ENCODE measurements around the gene RABL6. TPM values are rescaled to one million over a fixed set of nuclear protein-coding genes. Genes with fewer than 3 reads are reported as not detected.
"Not testable (repeated sequence)": the region's sequence is repeated elsewhere in the genome, so short reads cannot be mapped to it uniquely, and the experiment has no call there.

RABL6 gene
- total and polyA plus RNA-seq, 8 donors, result 50.7 to 119 (median 66.5) TPM

DNA sequence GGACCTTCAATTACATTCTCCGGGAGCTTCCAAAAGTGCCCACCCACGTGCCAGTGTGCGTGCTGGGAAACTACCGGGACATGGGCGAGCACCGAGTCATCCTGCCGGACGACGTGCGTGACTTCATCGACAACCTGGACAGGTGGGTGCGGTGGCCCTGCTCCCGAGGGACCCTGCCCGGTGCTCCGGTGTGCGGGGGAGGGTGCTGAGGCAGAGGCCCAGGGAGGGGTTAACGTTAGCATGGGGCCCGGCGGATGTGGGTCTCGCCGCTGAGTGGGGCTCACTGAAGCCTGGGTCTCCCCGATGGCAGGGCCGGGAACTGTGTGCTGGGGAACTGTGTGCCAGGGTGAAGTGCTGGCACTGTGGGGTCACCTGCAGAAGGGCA, 24.0 kb downstream of the RABL6 start:
- H3K27ac ChIP-seq, result no peak overlapping the region
- DNase-seq, result peak in 3 of 6 donors; percentile 19 to 72 (median 30)
- H3K4me1 ChIP-seq, result peaks cover 0 to 12% (median 6%) of the 10 kb centered on the region in 3 donors
- H3K9me3 ChIP-seq, result no peaks in the 10 kb centered on the region
- FAIRE-seq, result no peak
- no peak overlapping the region for H3K4me3 ChIP-seq
- H3K27me3 ChIP-seq, result no peaks in the 10 kb centered on the region
- intact Hi-C loops (cut with DNase I), result no loop called here
- H3K36me3 ChIP-seq, result peaks cover 0 to 32% (median 6%) of the 10 kb centered on the region in 3 donors
- ATAC-seq, result no peak
- TF ChIP-seq, protein P1, sequence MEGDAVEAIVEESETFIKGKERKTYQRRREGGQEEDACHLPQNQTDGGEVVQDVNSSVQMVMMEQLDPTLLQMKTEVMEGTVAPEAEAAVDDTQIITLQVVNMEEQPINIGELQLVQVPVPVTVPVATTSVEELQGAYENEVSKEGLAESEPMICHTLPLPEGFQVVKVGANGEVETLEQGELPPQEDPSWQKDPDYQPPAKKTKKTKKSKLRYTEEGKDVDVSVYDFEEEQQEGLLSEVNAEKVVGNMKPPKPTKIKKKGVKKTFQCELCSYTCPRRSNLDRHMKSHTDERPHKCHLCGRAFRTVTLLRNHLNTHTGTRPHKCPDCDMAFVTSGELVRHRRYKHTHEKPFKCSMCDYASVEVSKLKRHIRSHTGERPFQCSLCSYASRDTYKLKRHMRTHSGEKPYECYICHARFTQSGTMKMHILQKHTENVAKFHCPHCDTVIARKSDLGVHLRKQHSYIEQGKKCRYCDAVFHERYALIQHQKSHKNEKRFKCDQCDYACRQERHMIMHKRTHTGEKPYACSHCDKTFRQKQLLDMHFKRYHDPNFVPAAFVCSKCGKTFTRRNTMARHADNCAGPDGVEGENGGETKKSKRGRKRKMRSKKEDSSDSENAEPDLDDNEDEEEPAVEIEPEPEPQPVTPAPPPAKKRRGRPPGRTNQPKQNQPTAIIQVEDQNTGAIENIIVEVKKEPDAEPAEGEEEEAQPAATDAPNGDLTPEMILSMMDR (IDR thresholded peaks at IDR 0.05), result no peak
- WGBS, 2 donors, result 91 to 94% methylated on average over 23 of the region's 23 CpGs

DNA sequence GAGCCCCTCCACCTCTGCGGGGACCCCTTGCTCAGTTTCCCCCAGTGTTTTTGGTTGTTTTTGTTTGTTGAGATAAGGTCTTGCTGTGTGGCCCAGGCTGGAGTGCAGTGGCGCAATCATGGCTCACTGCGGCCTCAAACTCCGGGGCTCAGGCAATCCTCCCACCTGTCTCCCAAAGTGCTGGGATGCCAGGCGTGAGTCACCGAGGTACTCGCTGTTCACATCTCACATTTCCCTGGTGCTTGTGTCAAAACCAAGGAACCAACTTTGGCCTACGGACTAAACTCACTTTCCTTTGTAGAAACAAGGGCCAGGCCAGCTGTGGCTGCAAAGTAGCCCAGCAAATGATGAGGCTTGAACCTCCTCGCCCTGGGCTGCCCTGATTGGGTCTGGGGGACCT, 24.8 kb downstream of the RABL6 start:
- intact Hi-C loops (cut with DNase I), result no loop called here
- Histone ChIP-seq H3K9me3 (no peaks in the 10 kb centered on the region), H3K4me3 (no peak overlapping the region), H3K27ac (no peak overlapping the region), H3K36me3 (peaks cover 0 to 32% (median 6%) of the 10 kb centered on the region in 3 donors), H3K4me1 (peaks cover 0 to 3% (median 3%) of the 10 kb centered on the region in 3 donors), H3K27me3 (no peaks in the 10 kb centered on the region)
- FAIRE-seq, result no peak
- no peak for ATAC-seq
- DNase-seq, result peak in 1 of 6 donors; percentile 47
- WGBS, 2 donors, result 92 to 93% methylated on average over 9 of the region's 9 CpGs
- TF ChIP-seq, protein P1 (IDR thresholded peaks at IDR 0.05), result no peak

DNA sequence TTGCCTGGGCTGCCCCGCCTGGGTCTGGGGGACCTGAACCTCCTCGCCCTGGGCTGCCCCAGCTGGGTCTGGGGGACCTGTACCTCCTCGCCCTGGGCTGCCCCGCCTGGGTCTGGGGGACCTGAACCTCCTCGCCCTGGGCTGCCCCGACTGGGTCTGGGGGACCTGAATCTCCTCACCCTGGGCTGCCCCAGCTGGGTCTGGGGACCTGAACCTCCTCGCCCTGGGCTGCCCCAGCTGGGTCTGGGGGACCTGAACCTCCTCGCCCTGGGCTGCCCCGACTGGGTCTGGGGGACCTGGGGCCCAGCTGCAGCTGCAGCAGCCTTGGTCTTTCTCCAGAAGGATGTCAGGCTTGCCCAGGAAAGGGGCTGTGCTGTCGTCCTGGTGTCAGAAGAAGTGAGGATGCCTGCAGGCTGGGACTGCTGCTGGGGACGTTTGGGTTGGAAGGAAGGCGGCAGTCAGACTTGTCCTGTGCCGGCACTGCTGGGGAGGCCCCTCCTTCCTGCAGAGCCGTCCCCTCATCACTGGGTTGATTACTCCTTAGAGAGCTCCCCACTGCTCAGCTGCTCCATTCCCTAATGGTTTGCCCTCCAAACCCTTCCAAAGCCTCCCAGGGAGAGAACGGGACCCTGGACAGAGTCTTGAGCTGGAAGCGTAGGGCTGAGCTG, 25.8 kb downstream of the RABL6 start:
- DNase-seq, result peak in 1 of 6 donors; percentile 60
- H3K27me3 ChIP-seq; ATAC-seq; H3K4me1 ChIP-seq; H3K4me3 ChIP-seq; FAIRE-seq; H3K9me3 ChIP-seq; intact Hi-C loops (cut with DNase I); H3K27ac ChIP-seq: not testable (repeated sequence)
- peaks cover 0 to 31% (median 6%) of the 10 kb centered on the region in 3 donors for H3K36me3 ChIP-seq
- 90 to 91% methylated on average over 16 of the region's 16 CpGs for WGBS, 2 donors

DNA sequence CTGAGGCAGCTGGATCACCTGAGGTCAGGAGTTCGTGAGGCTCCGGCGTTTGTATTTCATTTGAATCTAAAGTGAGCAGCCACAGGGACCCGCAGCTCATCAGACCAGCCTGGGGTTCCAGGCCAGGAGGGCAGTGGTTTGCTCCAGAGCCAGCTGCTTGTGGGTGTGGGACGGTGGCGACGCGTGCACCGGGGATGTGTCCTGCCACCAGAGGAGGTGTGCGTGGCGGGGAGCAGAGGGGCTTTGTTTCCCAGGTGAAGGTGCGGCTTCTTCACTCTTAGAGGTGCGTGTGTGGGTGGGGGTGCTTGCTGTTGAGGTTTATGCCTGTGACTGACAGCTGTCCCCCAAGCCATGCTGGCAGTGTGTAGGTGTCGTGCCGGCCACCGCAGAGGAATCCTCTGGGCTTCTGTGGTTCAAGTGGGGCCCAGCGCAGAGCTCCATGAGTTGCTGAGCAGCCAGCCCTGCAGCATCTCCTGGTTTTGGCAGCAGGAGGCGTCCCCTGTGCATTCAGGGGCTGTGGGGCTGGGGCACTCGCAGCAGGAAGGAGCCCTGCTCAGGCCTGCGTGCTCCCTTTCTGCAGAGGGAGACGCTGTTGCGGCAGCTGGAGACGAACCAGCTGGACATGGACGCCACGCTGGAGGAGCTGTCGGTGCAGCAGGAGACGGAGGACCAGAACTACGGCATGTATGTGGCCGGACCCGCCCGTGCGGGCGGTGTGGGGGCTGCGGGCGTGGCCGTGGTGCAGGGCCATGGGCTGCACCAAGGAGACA, 27.6 kb downstream of the RABL6 start:
- FAIRE-seq (no peak), ATAC-seq (no peak), DNase-seq (peak in 2 of 6 donors; percentile 12 to 71)
- 95% methylated on average over 33 to 36 of the region's 36 CpGs for WGBS, 2 donors
- Histone ChIP-seq H3K4me3 (no peak overlapping the region), H3K27me3 (no peaks in the 10 kb centered on the region), H3K36me3 (peaks cover 0 to 25% (median 5%) of the 10 kb centered on the region in 3 donors), H3K4me1 (peaks cover 0 to under 1% (median 0%) of the 10 kb centered on the region in 3 donors), H3K27ac (no peak overlapping the region), H3K9me3 (no peaks in the 10 kb centered on the region)
- intact Hi-C loops (cut with DNase I), result no loop called here
- TF ChIP-seq, protein P1 (IDR thresholded peaks at IDR 0.05), result no peak

DNA sequence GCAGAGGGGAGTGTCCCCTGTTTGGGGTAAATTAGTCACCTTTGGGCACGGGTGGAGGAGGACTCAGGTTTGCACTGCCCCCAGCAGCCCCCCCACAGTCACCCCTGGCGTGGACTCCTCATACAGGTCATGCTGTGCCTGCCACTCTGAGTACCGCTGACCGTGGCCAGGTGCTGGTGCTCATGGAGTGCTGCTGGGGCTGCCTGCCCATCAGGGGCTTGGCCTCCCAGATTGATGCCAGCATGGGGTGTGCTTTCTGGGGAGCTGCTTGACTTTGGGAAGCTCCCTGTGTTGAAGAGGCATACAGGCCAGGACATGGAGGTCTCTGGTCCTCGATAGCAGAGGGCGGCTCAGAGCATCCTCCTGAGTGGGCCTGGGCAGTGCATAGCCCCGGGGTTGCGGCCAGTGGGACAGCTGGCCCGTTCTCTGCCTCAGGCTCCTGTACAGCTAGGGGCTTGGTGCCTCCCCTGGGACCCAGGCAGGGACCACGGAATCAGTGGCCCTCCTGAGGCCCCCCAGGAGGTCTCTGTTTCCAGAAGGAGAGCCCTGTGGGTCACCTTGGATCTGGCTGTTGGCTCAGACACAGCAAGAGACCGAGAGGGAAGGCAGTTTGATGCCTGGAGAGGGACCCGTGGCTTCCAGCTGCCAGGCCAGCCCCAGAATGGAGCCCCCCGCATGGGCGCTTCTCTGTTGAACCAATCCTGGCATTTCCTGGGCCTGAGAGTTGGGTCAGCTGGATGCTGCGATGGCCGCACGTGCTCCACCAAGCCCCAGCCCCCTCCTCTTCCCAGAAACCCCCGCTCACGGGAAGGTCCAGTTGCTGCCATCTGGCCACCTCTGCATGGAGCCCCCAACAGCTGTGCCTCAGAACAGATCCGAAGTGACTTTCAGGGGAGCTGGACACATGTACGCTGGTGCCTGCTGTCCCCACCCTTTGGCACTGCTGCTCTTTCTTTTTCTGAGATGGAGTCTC, 28.5 kb downstream of the RABL6 start:
- FAIRE-seq (no peak), ATAC-seq (no peak), DNase-seq (peak in 4 of 6 donors; percentile 6 to 78 (median 22))
- H3K27ac ChIP-seq, result no peak overlapping the region
- intact Hi-C loops (cut with DNase I), result no loop called here
- no peaks in the 10 kb centered on the region for H3K27me3 ChIP-seq
- TF ChIP-seq, protein P1 (IDR thresholded peaks at IDR 0.05), result no peak
- H3K4me3 ChIP-seq, result no peak overlapping the region
- peaks cover 7 to 8% (median 7%) of the 10 kb centered on the region in 3 donors for H3K4me1 ChIP-seq
- no peaks in the 10 kb centered on the region for H3K9me3 ChIP-seq
- H3K36me3 ChIP-seq, result peaks cover 0 to 22% (median 0%) of the 10 kb centered on the region in 3 donors
- WGBS, 2 donors, result 86 to 88% methylated on average over 21 of the region's 21 CpGs
